ENCODE measurements around the gene ACAA1.
A peak's percentile ranks its signal among the peaks of the same experiment; 100 is the strongest.
"Not testable (repeated sequence)": the region's sequence is repeated elsewhere in the genome, so short reads cannot be mapped to it uniquely, and the experiment has no call there.

Gene ACAA1

GRCh38 chr3:38164643-38164951 lies 27.7 kb upstream of the ACAA1 start:
- Histone ChIP-seq H3K36me3 (ENCODE audit: insufficient read depth, low read length) (no peaks in the 10 kb centered on the region), H3K4me3 (ENCODE audit: low read depth in 1 of 2, low read length in 2 of 2) (peak overlapping the region; percentile 73 to 95), H3K4me1 (ENCODE audit: insufficient read depth, low read length) (peaks cover 10% of the 10 kb centered on the region), H3K27ac (ENCODE audit: low read depth, low read length) (peak overlapping the region; percentile 96), H3K9me3 (ENCODE audit: low read length) (no peaks in the 10 kb centered on the region), H3K9ac (ENCODE audit: low read length) (peak overlapping the region; percentile 87), H3K27me3 (ENCODE audit: control insufficient read depth in 1 of 2, insufficient read depth in 2 of 2, low read length in 2 of 2) (no peaks in the 10 kb centered on the region)

GRCh38 chr3:38163841-38164642 lies 27.1 kb upstream of the ACAA1 start:
- Histone ChIP-seq H3K9ac (ENCODE audit: low read length) (peak overlapping the region; percentile 87), H3K27me3 (ENCODE audit: control insufficient read depth in 1 of 2, insufficient read depth in 2 of 2, low read length in 2 of 2) (no peaks in the 10 kb centered on the region), H3K4me3 (ENCODE audit: low read depth in 1 of 2, low read length in 2 of 2) (peak overlapping the region; percentile 73 to 95), H3K4me1 (ENCODE audit: insufficient read depth, low read length) (peaks cover 10% of the 10 kb centered on the region), H3K27ac (ENCODE audit: low read depth, low read length) (peak overlapping the region; percentile 96), H3K9me3 (ENCODE audit: low read length) (no peaks in the 10 kb centered on the region), H3K36me3 (ENCODE audit: insufficient read depth, low read length) (no peaks in the 10 kb centered on the region)

- Histone ChIP-seq H3K9me3 (ENCODE audit: low read length) (no peaks in the 10 kb centered on the region), H3K27me3 (ENCODE audit: control insufficient read depth in 1 of 2, insufficient read depth in 2 of 2, low read length in 2 of 2) (no peaks in the 10 kb centered on the region), H3K36me3 (ENCODE audit: insufficient read depth, low read length) (no peaks in the 10 kb centered on the region), H3K27ac (ENCODE audit: low read depth, low read length) (no peak overlapping the region), H3K4me3 (ENCODE audit: low read depth in 1 of 2, low read length in 2 of 2) (no peak overlapping the region), H3K4me1 (ENCODE audit: insufficient read depth, low read length) (peaks cover 10% of the 10 kb centered on the region), H3K9ac (ENCODE audit: low read length) (no peak overlapping the region)
Measured at GRCh38 chr3:38163117-38163840, 26.4 kb upstream of the ACAA1 start.

- not testable (repeated sequence) for H3K27ac ChIP-seq (ENCODE audit: low read depth, low read length); H3K9ac ChIP-seq (ENCODE audit: low read length); H3K4me3 ChIP-seq (ENCODE audit: low read depth in 1 of 2, low read length in 2 of 2); H3K9me3 ChIP-seq (ENCODE audit: low read length); H3K4me1 ChIP-seq (ENCODE audit: insufficient read depth, low read length); H3K27me3 ChIP-seq (ENCODE audit: control insufficient read depth in 1 of 2, insufficient read depth in 2 of 2, low read length in 2 of 2); H3K36me3 ChIP-seq (ENCODE audit: insufficient read depth, low read length)
Measured at GRCh38 chr3:38160704-38161103, 23.8 kb upstream of the ACAA1 start.

GRCh38 chr3:38158472-38158871 lies 21.5 kb upstream of the ACAA1 start:
- no peak overlapping the region for H3K27ac ChIP-seq (ENCODE audit: low read depth, low read length)
- no peaks in the 10 kb centered on the region for H3K27me3 ChIP-seq (ENCODE audit: control insufficient read depth in 1 of 2, insufficient read depth in 2 of 2, low read length in 2 of 2)
- no peak overlapping the region for H3K9ac ChIP-seq (ENCODE audit: low read length)
- H3K4me1 ChIP-seq (ENCODE audit: insufficient read depth, low read length): no peaks in the 10 kb centered on the region
- H3K9me3 ChIP-seq (ENCODE audit: low read length): no peaks in the 10 kb centered on the region
- H3K36me3 ChIP-seq (ENCODE audit: insufficient read depth, low read length): no peaks in the 10 kb centered on the region
- H3K4me3 ChIP-seq (ENCODE audit: low read depth in 1 of 2, low read length in 2 of 2): no peak overlapping the region

- Histone ChIP-seq H3K4me1 (ENCODE audit: insufficient read depth, low read length) (no peaks in the 10 kb centered on the region), H3K4me3 (ENCODE audit: low read depth in 1 of 2, low read length in 2 of 2) (no peak overlapping the region), H3K9me3 (ENCODE audit: low read length) (no peaks in the 10 kb centered on the region), H3K27ac (ENCODE audit: low read depth, low read length) (no peak overlapping the region), H3K36me3 (ENCODE audit: insufficient read depth, low read length) (no peaks in the 10 kb centered on the region), H3K27me3 (ENCODE audit: control insufficient read depth in 1 of 2, insufficient read depth in 2 of 2, low read length in 2 of 2) (no peaks in the 10 kb centered on the region), H3K9ac (ENCODE audit: low read length) (no peak overlapping the region)
Measured at GRCh38 chr3:38157595-38157994, 20.7 kb upstream of the ACAA1 start.

GRCh38 chr3:38157117-38157516 lies 20.2 kb upstream of the ACAA1 start:
- Histone ChIP-seq H3K36me3 (ENCODE audit: insufficient read depth, low read length) (no peaks in the 10 kb centered on the region), H3K27me3 (ENCODE audit: control insufficient read depth in 1 of 2, insufficient read depth in 2 of 2, low read length in 2 of 2) (no peaks in the 10 kb centered on the region), H3K9me3 (ENCODE audit: low read length) (no peaks in the 10 kb centered on the region), H3K4me3 (ENCODE audit: low read depth in 1 of 2, low read length in 2 of 2) (no peak overlapping the region), H3K27ac (ENCODE audit: low read depth, low read length) (no peak overlapping the region), H3K9ac (ENCODE audit: low read length) (no peak overlapping the region), H3K4me1 (ENCODE audit: insufficient read depth, low read length) (no peaks in the 10 kb centered on the region)

GRCh38 chr3:38155825-38156224 lies 18.9 kb upstream of the ACAA1 start:
- Histone ChIP-seq H3K36me3 (ENCODE audit: insufficient read depth, low read length) (no peaks in the 10 kb centered on the region), H3K4me1 (ENCODE audit: insufficient read depth, low read length) (no peaks in the 10 kb centered on the region), H3K9ac (ENCODE audit: low read length) (no peak overlapping the region), H3K9me3 (ENCODE audit: low read length) (no peaks in the 10 kb centered on the region), H3K27ac (ENCODE audit: low read depth, low read length) (no peak overlapping the region), H3K27me3 (ENCODE audit: control insufficient read depth in 1 of 2, insufficient read depth in 2 of 2, low read length in 2 of 2) (no peaks in the 10 kb centered on the region), H3K4me3 (ENCODE audit: low read depth in 1 of 2, low read length in 2 of 2) (no peak overlapping the region)

GRCh38 chr3:38154625-38155255 lies 17.8 kb upstream of the ACAA1 start:
- Histone ChIP-seq H3K9ac (ENCODE audit: low read length) (no peak overlapping the region), H3K36me3 (ENCODE audit: insufficient read depth, low read length) (no peaks in the 10 kb centered on the region), H3K4me3 (ENCODE audit: low read depth in 1 of 2, low read length in 2 of 2) (no peak overlapping the region), H3K9me3 (ENCODE audit: low read length) (no peaks in the 10 kb centered on the region), H3K27me3 (ENCODE audit: control insufficient read depth in 1 of 2, insufficient read depth in 2 of 2, low read length in 2 of 2) (no peaks in the 10 kb centered on the region), H3K4me1 (ENCODE audit: insufficient read depth, low read length) (no peaks in the 10 kb centered on the region), H3K27ac (ENCODE audit: low read depth, low read length) (no peak overlapping the region)

- Histone ChIP-seq H3K4me3 (ENCODE audit: low read depth in 1 of 2, low read length in 2 of 2) (no peak overlapping the region), H3K9ac (ENCODE audit: low read length) (no peak overlapping the region), H3K27me3 (ENCODE audit: control insufficient read depth in 1 of 2, insufficient read depth in 2 of 2, low read length in 2 of 2) (no peaks in the 10 kb centered on the region), H3K4me1 (ENCODE audit: insufficient read depth, low read length) (no peaks in the 10 kb centered on the region), H3K9me3 (ENCODE audit: low read length) (no peaks in the 10 kb centered on the region), H3K36me3 (ENCODE audit: insufficient read depth, low read length) (no peaks in the 10 kb centered on the region), H3K27ac (ENCODE audit: low read depth, low read length) (no peak overlapping the region)
Measured at GRCh38 chr3:38154033-38154494, 17.1 kb upstream of the ACAA1 start.

GRCh38 chr3:38153221-38153620 lies 16.3 kb upstream of the ACAA1 start:
- Histone ChIP-seq H3K36me3 (ENCODE audit: insufficient read depth, low read length) (no peaks in the 10 kb centered on the region), H3K27me3 (ENCODE audit: control insufficient read depth in 1 of 2, insufficient read depth in 2 of 2, low read length in 2 of 2) (no peaks in the 10 kb centered on the region), H3K9ac (ENCODE audit: low read length) (no peak overlapping the region), H3K4me1 (ENCODE audit: insufficient read depth, low read length) (no peaks in the 10 kb centered on the region), H3K27ac (ENCODE audit: low read depth, low read length) (no peak overlapping the region), H3K9me3 (ENCODE audit: low read length) (no peaks in the 10 kb centered on the region), H3K4me3 (ENCODE audit: low read depth in 1 of 2, low read length in 2 of 2) (no peak overlapping the region)

All from muscle layer of colon (tissue), 2 donors.